Stomach (tissue), 9 donors: ENCODE data around the gene HLTF. TPM values are rescaled to one million over a fixed set of nuclear protein-coding genes. Genes with fewer than 3 reads are reported as not detected.

Source experiments
- DNase-seq, 2 donors: peaks; one replicate each; pipeline versions ENCODE4 v3.0.0 to v3.0.0-alpha.2; 2013 to 2019
- H3K27ac ChIP-seq, 5 donors: fragments of 200-600 bp in 4 of 5; sonication (generic) in 4 of 5; one replicate each; pipeline ENCODE4 v1.5.1; 2013 to 2019; ENCODE audit warnings: mild to moderate bottlenecking in 1 of 5, moderate library complexity in 1 of 5
- H3K27me3 ChIP-seq, 3 donors: fragments of 200-600 bp; sonication (generic); one replicate each; pipeline ENCODE4 v1.5.1; 2017 to 2019; ENCODE audit warnings: mixed run types in 1 of 3
- H3K36me3 ChIP-seq, 4 donors: fragments of 200-600 bp; sonication (generic); 1 replicate in 3 of 4; 2 replicates in 1 of 4; pipeline ENCODE4 v1.5.1; 2016 to 2019
- H3K4me1 ChIP-seq, 4 donors: fragments of 200-600 bp; sonication (generic); one replicate each; pipeline ENCODE4 v1.5.1; 2016 to 2019
- H3K4me3 ChIP-seq, 4 donors: fragments of 200-600 bp; sonication (generic) in 3 of 4; one replicate each; pipeline ENCODE4 v1.5.1; 2016 to 2019; ENCODE audit warnings: mild to moderate bottlenecking in 1 of 4
- H3K9me3 ChIP-seq, 4 donors: fragments of 200-600 bp; sonication (generic); one replicate each; pipeline ENCODE4 v1.5.1; 2016 to 2019
- CTCF ChIP-seq, 7 experiments: fragments of 450-650 bp in 4 of 7; fragments of 200-600 bp in 3 of 7; sonication (generic) in 3 of 7; IDR thresholded peaks; one replicate each; pipeline ENCODE4 v1.5.1; 2016 to 2019; ENCODE audit warnings: antibody characterized with exemption in 7 of 7, control low read depth in 2 of 7, mild to moderate bottlenecking in 1 of 7
- EP300 ChIP-seq: sonication (generic); formaldehyde crosslinking; IDR thresholded peaks from one replicate; pipeline ENCODE4 v1.6.1; 2017; ENCODE audit warnings: antibody characterized with exemption
- POLR2A ChIP-seq, 4 donors: fragments of 450-650 bp; IDR thresholded peaks; one replicate each; pipeline ENCODE4 v1.6.1; 2016; ENCODE audit warnings: antibody characterized with exemption in 4 of 4, control low read depth in 2 of 4, mild to moderate bottlenecking in 1 of 4, moderate library complexity in 1 of 4
- POLR2AphosphoS5 ChIP-seq, 3 donors: sonication (generic); formaldehyde crosslinking; IDR thresholded peaks; one replicate each; pipeline ENCODE4 v1.6.1; 2016; ENCODE audit warnings: antibody characterized with exemption in 3 of 3
- WGBS, 5 donors: extraction: QIAGEN DNeasy Blood & Tissue Kit in 3 of 5; methylation state at CpG; one replicate each; pipeline versions ENCODE4 v1.1.5 to v1.1.7; 2013 to 2018; 5-methylcytosine and 5-hydroxymethylcytosine counted together
- intact Hi-C: fragments of 100-400 bp; cut with DNase I; formaldehyde crosslinking; loops from one replicate; pipeline ENCODE4 v1.15.1; 2023; ENCODE audit warnings: low total_unique reads
- polyA plus RNA-seq, 3 donors: library from polyadenylated mRNA; stranded (reverse); fragments of 200-250 nt; gene quantifications; one replicate each; pipeline ENCODE4 v1.2.3, GENCODE V29; 2013
- total RNA-seq, 5 donors: library from RNA; depleted of rRNA; stranded (reverse); fragments of >200 nt; gene quantifications; one replicate each; pipeline versions ENCODE4 v1.1.0 to v1.2.3, GENCODE V29; 2014 to 2016
- donor health status: healthy with polysubstance abuse.
- donor health status: Bipolar disorder and iron deficiency.
- donor health status: healthy.

The HLTF gene
- total and polyA plus RNA-seq, 8 donors: 3.4 to 61.6 (median 11.7) TPM

GRCh38 chr3:148998715-148999423 is 87.5 kb downstream of the HLTF start:
- intact Hi-C loops: no loop called here
- H3K4me3 ChIP-seq: no peak overlapping the region
- H3K36me3 ChIP-seq: peaks cover 18 to 85% (median 81%) of the 10 kb centered on the region in 4 donors
- H3K4me1 ChIP-seq: peaks cover 0 to 47% (median 21%) of the 10 kb centered on the region in 4 donors
- H3K27ac ChIP-seq: peak overlapping the region in 3 of 5 donors; percentile 19 to 44 (median 34)
- no peak for DNase-seq
- H3K27me3 ChIP-seq: no peaks in the 10 kb centered on the region
- no peak for TF ChIP-seq POLR2AphosphoS5 (IDR thresholded peaks at IDR 0.05)
- TF ChIP-seq CTCF (IDR thresholded peaks at IDR 0.05): no peak
- no peak for TF ChIP-seq POLR2A (IDR thresholded peaks at IDR 0.05)
- no peak for TF ChIP-seq EP300
- WGBS, 5 donors: 46 to 60% (median 56%) methylated on average over 7 of the region's 7 CpGs
- no peaks in the 10 kb centered on the region for H3K9me3 ChIP-seq

GRCh38 chr3:148998297-148998696 is 88.0 kb downstream of the HLTF start:
- TF ChIP-seq POLR2A (IDR thresholded peaks at IDR 0.05) (no peak), EP300 (no peak), CTCF (IDR thresholded peaks at IDR 0.05) (no peak), POLR2AphosphoS5 (IDR thresholded peaks at IDR 0.05) (no peak)
- intact Hi-C loops: no loop called here
- Histone ChIP-seq H3K4me1 (peaks cover 4 to 47% (median 23%) of the 10 kb centered on the region in 4 donors), H3K9me3 (no peaks in the 10 kb centered on the region), H3K27ac (peak overlapping the region in 3 of 5 donors; percentile 19 to 44 (median 34)), H3K4me3 (no peak overlapping the region), H3K27me3 (no peaks in the 10 kb centered on the region), H3K36me3 (peaks cover 18 to 82% (median 77%) of the 10 kb centered on the region in 4 donors)
- no peak for DNase-seq
- WGBS, 5 donors: 79 to 92% (median 90%) methylated on average over 5 of the region's 5 CpGs

GRCh38 chr3:148997623-148998022 is 88.7 kb downstream of the HLTF start:
- WGBS, 5 donors: 91 to 100% (median 100%) methylated on average over 1 of the region's 1 CpG
- Histone ChIP-seq H3K4me1 (peaks cover 11 to 52% (median 26%) of the 10 kb centered on the region in 4 donors), H3K36me3 (peaks cover 18 to 80% (median 76%) of the 10 kb centered on the region in 4 donors), H3K9me3 (no peaks in the 10 kb centered on the region), H3K27me3 (no peaks in the 10 kb centered on the region), H3K27ac (peak overlapping the region in 1 of 5 donors; percentile 44), H3K4me3 (no peak overlapping the region)
- TF ChIP-seq CTCF (IDR thresholded peaks at IDR 0.05): no peak
- TF ChIP-seq EP300: no peak
- TF ChIP-seq POLR2A (IDR thresholded peaks at IDR 0.05): no peak
- TF ChIP-seq POLR2AphosphoS5 (IDR thresholded peaks at IDR 0.05): no peak
- intact Hi-C loops: no loop called here
- DNase-seq: no peak

- Histone ChIP-seq H3K27ac (peak overlapping the region in 4 of 5 donors; percentile 96 to 97 (median 96)), H3K27me3 (no peaks in the 10 kb centered on the region), H3K36me3 (peaks cover 15 to 37% (median 36%) of the 10 kb centered on the region in 4 donors), H3K4me3 (peak overlapping the region; percentile 73 to 90 (median 76)), H3K4me1 (peaks cover 14 to 46% (median 23%) of the 10 kb centered on the region in 4 donors), H3K9me3 (no peaks in the 10 kb centered on the region)
- WGBS, 5 donors: 83 to 89% (median 88%) methylated on average over 10 of the region's 10 CpGs
- no peak for DNase-seq
- TF ChIP-seq CTCF (IDR thresholded peaks at IDR 0.05) (no peak), EP300 (no peak), POLR2AphosphoS5 (IDR thresholded peaks at IDR 0.05) (no peak), POLR2A (IDR thresholded peaks at IDR 0.05) (no peak)
- intact Hi-C loops: no loop called here
Measured at GRCh38 chr3:148992635-148993255, 93.6 kb downstream of the HLTF start.
